ENCODE data around the gene MRPL16.

MRPL16 gene

GRCh38 chr11:59801160-59801706 lies 9.3 kb downstream of the MRPL16 start:
- CTCF ChIA-PET = interaction anchor here (0.6 to 2.9 kb wide), 3 partner anchors 8 to 50 kb away, joined by 3 to 19 read pairs (median 3); partner anchors contain the start of gene STX3
- POLR2A ChIA-PET = interaction anchor here (2.0 to 2.9 kb wide), 2 partner anchors 9 to 46 kb away, joined by 8 to 11 read pairs; partner anchors contain the start of genes MRPL16 and STX3
- no peak for TF ChIP-seq PKNOX1 (IDR thresholded peaks at IDR 0.05)
- TF ChIP-seq FOXM1 (IDR thresholded peaks at IDR 0.05; ENCODE audit: borderline replicate concordance) = no peak
- TF ChIP-seq LEF1 (IDR thresholded peaks at IDR 0.05; ENCODE audit: borderline replicate concordance) = no peak
- no peak for TF ChIP-seq HDGF (IDR thresholded peaks at IDR 0.05; ENCODE audit: borderline replicate concordance)
- no peak for TF ChIP-seq L3MBTL2 (conservative IDR thresholded peaks at IDR 0.05)
- TF ChIP-seq CTBP1 (IDR thresholded peaks at IDR 0.05; ENCODE audit: borderline replicate concordance) = no peak
- no peak for TF ChIP-seq SP1 (IDR thresholded peaks at IDR 0.05)
- no peak for TF ChIP-seq FOXA1 (IDR thresholded peaks at IDR 0.05)
- no peak for TF ChIP-seq TARDBP (IDR thresholded peaks at IDR 0.05)
- TF ChIP-seq ELF4 (IDR thresholded peaks at IDR 0.05) = no peak
- no peak for TF ChIP-seq ZNF384 (IDR thresholded peaks at IDR 0.05)
- TF ChIP-seq ARNT (IDR thresholded peaks at IDR 0.05) = no peak
- no peak for TF ChIP-seq BHLHE40 (IDR thresholded peaks at IDR 0.05; ENCODE audit: borderline replicate concordance)
- TF ChIP-seq FOXK2 (IDR thresholded peaks at IDR 0.05) = no peak
- DNase-seq (ENCODE audit: extremely low spot score) = no peak

GRCh38 chr11:59800390-59801025 lies 10.1 kb downstream of the MRPL16 start:
- TF ChIP-seq FOXA1 (IDR thresholded peaks at IDR 0.05) (no peak), BHLHE40 (IDR thresholded peaks at IDR 0.05; ENCODE audit: borderline replicate concordance) (no peak), SUZ12 (IDR thresholded peaks at IDR 0.05) (no peak), SP1 (IDR thresholded peaks at IDR 0.05) (no peak), TARDBP (IDR thresholded peaks at IDR 0.05) (no peak), FOXM1 (IDR thresholded peaks at IDR 0.05; ENCODE audit: borderline replicate concordance) (no peak), ZNF384 (IDR thresholded peaks at IDR 0.05) (no peak), HDGF (IDR thresholded peaks at IDR 0.05; ENCODE audit: borderline replicate concordance) (no peak), FOXK2 (IDR thresholded peaks at IDR 0.05) (no peak), LEF1 (IDR thresholded peaks at IDR 0.05; ENCODE audit: borderline replicate concordance) (no peak), CTBP1 (IDR thresholded peaks at IDR 0.05; ENCODE audit: borderline replicate concordance) (no peak), PKNOX1 (IDR thresholded peaks at IDR 0.05) (no peak), L3MBTL2 (conservative IDR thresholded peaks at IDR 0.05) (no peak), ARNT (IDR thresholded peaks at IDR 0.05) (no peak), NFRKB (IDR thresholded peaks at IDR 0.05) (no peak), ELF4 (IDR thresholded peaks at IDR 0.05) (no peak)
- POLR2A ChIA-PET = interaction anchor here (2.0 to 2.9 kb wide), 2 partner anchors 10 to 45 kb away, joined by 8 to 11 read pairs; partner anchors contain the start of genes MRPL16 and STX3
- CTCF ChIA-PET = interaction anchor here (2.9 kb wide), 1 partner anchor 45 kb away, joined by 19 read pairs; the partner anchor contains the start of gene STX3
- no peak for DNase-seq (ENCODE audit: extremely low spot score)

- ChIA-PET CTCF (no interaction called here), POLR2A (no interaction called here)
- TF ChIP-seq LEF1 (IDR thresholded peaks at IDR 0.05; ENCODE audit: borderline replicate concordance) (no peak), ZNF384 (IDR thresholded peaks at IDR 0.05) (no peak), SP1 (IDR thresholded peaks at IDR 0.05) (no peak), TARDBP (IDR thresholded peaks at IDR 0.05) (no peak), NFRKB (IDR thresholded peaks at IDR 0.05) (no peak), FOXA1 (IDR thresholded peaks at IDR 0.05) (no peak), FOXM1 (IDR thresholded peaks at IDR 0.05; ENCODE audit: borderline replicate concordance) (no peak), ELF4 (IDR thresholded peaks at IDR 0.05) (no peak), HDGF (IDR thresholded peaks at IDR 0.05; ENCODE audit: borderline replicate concordance) (no peak), ARNT (IDR thresholded peaks at IDR 0.05) (no peak), FOXK2 (IDR thresholded peaks at IDR 0.05) (no peak), SUZ12 (IDR thresholded peaks at IDR 0.05) (no peak), L3MBTL2 (conservative IDR thresholded peaks at IDR 0.05) (no peak), BHLHE40 (IDR thresholded peaks at IDR 0.05; ENCODE audit: borderline replicate concordance) (no peak), CTBP1 (IDR thresholded peaks at IDR 0.05; ENCODE audit: borderline replicate concordance) (no peak), PKNOX1 (IDR thresholded peaks at IDR 0.05) (no peak)
- no peak for DNase-seq (ENCODE audit: extremely low spot score)
These were observed 16.2 kb downstream of the MRPL16 start for GRCh38 chr11:59794417-59794816.

- ChIA-PET POLR2A (no interaction called here), CTCF (interaction anchor here (1.1 kb wide), 1 partner anchor 9 kb away, joined by 3 read pairs; no protein-coding TSS in a partner anchor)
- no peak for DNase-seq (ENCODE audit: extremely low spot score)
- TF ChIP-seq ELF4 (IDR thresholded peaks at IDR 0.05) (no peak), SUZ12 (IDR thresholded peaks at IDR 0.05) (no peak), TARDBP (IDR thresholded peaks at IDR 0.05) (no peak), NFRKB (IDR thresholded peaks at IDR 0.05) (no peak), LEF1 (IDR thresholded peaks at IDR 0.05; ENCODE audit: borderline replicate concordance) (no peak), FOXK2 (IDR thresholded peaks at IDR 0.05) (no peak), PKNOX1 (IDR thresholded peaks at IDR 0.05) (no peak), HDGF (IDR thresholded peaks at IDR 0.05; ENCODE audit: borderline replicate concordance) (no peak), FOXM1 (IDR thresholded peaks at IDR 0.05; ENCODE audit: borderline replicate concordance) (no peak), SP1 (IDR thresholded peaks at IDR 0.05) (no peak), CTBP1 (IDR thresholded peaks at IDR 0.05; ENCODE audit: borderline replicate concordance) (no peak), FOXA1 (IDR thresholded peaks at IDR 0.05) (no peak), L3MBTL2 (conservative IDR thresholded peaks at IDR 0.05) (no peak), ARNT (IDR thresholded peaks at IDR 0.05) (no peak), ZNF384 (IDR thresholded peaks at IDR 0.05) (no peak), BHLHE40 (IDR thresholded peaks at IDR 0.05; ENCODE audit: borderline replicate concordance) (no peak)
These were observed 18.1 kb downstream of the MRPL16 start for GRCh38 chr11:59792507-59792906.

Measured in HEK293T (cell line).